ENCODE results near the gene FOXN3. TPM values are rescaled to one million over a fixed set of nuclear protein-coding genes. Genes with fewer than 3 reads are reported as not detected.

Gene FOXN3, protein sequence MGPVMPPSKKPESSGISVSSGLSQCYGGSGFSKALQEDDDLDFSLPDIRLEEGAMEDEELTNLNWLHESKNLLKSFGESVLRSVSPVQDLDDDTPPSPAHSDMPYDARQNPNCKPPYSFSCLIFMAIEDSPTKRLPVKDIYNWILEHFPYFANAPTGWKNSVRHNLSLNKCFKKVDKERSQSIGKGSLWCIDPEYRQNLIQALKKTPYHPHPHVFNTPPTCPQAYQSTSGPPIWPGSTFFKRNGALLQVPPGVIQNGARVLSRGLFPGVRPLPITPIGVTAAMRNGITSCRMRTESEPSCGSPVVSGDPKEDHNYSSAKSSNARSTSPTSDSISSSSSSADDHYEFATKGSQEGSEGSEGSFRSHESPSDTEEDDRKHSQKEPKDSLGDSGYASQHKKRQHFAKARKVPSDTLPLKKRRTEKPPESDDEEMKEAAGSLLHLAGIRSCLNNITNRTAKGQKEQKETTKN
- total RNA-seq (100 to 1,000 TPM; 116 to 146 (median 125) TPM), polyA plus RNA-seq (31.5 TPM)
- long read RNA-seq, donor 1, transcript FOXN3-201 (6 exons, 2,542 nt) = minor isoform, 8 of 223 reads
- long read RNA-seq, donor 1, transcript FOXN3-219 (5 exons, 2,421 nt) = minor isoform, 10 of 223 reads
- long read RNA-seq, donor 1, transcript FOXN3-214 (6 exons, 2,692 nt) = major isoform, 39 of 223 reads
- long read RNA-seq, donor 1, transcript FOXN3-204 (6 exons, 555 nt) = minor isoform, 7 of 223 reads
- long read RNA-seq, donor 1, partial matches to known transcripts = 9 of 223 reads
- long read RNA-seq, donor 1, other reads (novel, unspliced or antisense) = 150 of 223 reads
- long read RNA-seq, donor 2, transcript FOXN3-214 (6 exons, 2,692 nt) = major isoform, 17 of 55 reads
- long read RNA-seq, donor 2, transcript FOXN3-219 (5 exons, 2,421 nt) = minor isoform, 7 of 55 reads
- long read RNA-seq, donor 2, partial matches to known transcripts = 3 of 55 reads
- long read RNA-seq, donor 2, other reads (novel, unspliced or antisense) = 25 of 55 reads
- long read RNA-seq, donor 3, transcript FOXN3-201 (6 exons, 2,542 nt) = minor isoform, 32 of 245 reads
- long read RNA-seq, donor 3, transcript FOXN3-219 (5 exons, 2,421 nt) = major isoform, 40 of 245 reads
- long read RNA-seq, donor 3, transcript FOXN3-204 (6 exons, 555 nt) = minor isoform, 11 of 245 reads
- long read RNA-seq, donor 3, partial matches to known transcripts = 12 of 245 reads
- long read RNA-seq, donor 3, other reads (novel, unspliced or antisense) = 148 of 245 reads
- long read RNA-seq, donor 4, transcript FOXN3-214 (6 exons, 2,692 nt) = major isoform, 15 of 69 reads
- long read RNA-seq, donor 4, transcript FOXN3-201 (6 exons, 2,542 nt) = minor isoform, 6 of 69 reads
- long read RNA-seq, donor 4, transcript FOXN3-219 (5 exons, 2,421 nt) = minor isoform, 5 of 69 reads
- long read RNA-seq, donor 4, partial matches to known transcripts = 4 of 69 reads
- long read RNA-seq, donor 4, other reads (novel, unspliced or antisense) = 38 of 69 reads

GRCh38 chr14:89417091-89417464, at the start of gene FOXN3:
FOXN3 (minus strand) TSS chr14:89417233; CDS start chr14:89412476, 4,757 bp downstream.
- no peaks in the 10 kb centered on the region for H3K27me3 ChIP-seq (ENCODE audit: control insufficient read depth, insufficient read depth)
- H3K4me1 ChIP-seq (ENCODE audit: control insufficient read depth, insufficient read depth, low read length) = peaks cover 5% of the 10 kb centered on the region
- H3K9me3 ChIP-seq (ENCODE audit: control insufficient read depth, low read length) = no peaks in the 10 kb centered on the region
- 1% methylated on average over 52 of the region's 54 CpGs for WGBS
- ATAC-seq (peak; percentile 80 to 85), DNase-seq (peak; percentile 94 to 97 (median 97))
- intact Hi-C loops (cut with DNase I) = loop anchor here in 3 of 4 donors (5.0 to 10.0 kb wide), 5 partner anchors 200 to 498 kb away; no protein-coding TSS in a partner anchor
- peak within 1 kb of the TSS; percentile 97 for H3K27ac ChIP-seq (ENCODE audit: low read length)
- peak within 1 kb of the TSS; percentile 98 for H3K4me3 ChIP-seq (ENCODE audit: low read length)

GRCh38 chr14:89466484-89466883, 49.5 kb upstream of the FOXN3 start:
- peak in 1 of 2 donors; percentile 38 for ATAC-seq
- Histone ChIP-seq H3K27ac (ENCODE audit: low read length) (no peak overlapping the region), H3K4me1 (ENCODE audit: control insufficient read depth, insufficient read depth, low read length) (peaks cover 11% of the 10 kb centered on the region), H3K4me3 (ENCODE audit: low read length) (no peak overlapping the region), H3K9me3 (ENCODE audit: control insufficient read depth, low read length) (no peaks in the 10 kb centered on the region), H3K27me3 (ENCODE audit: control insufficient read depth, insufficient read depth) (no peaks in the 10 kb centered on the region)
- 77% methylated on average over 5 of the region's 5 CpGs for WGBS
- no peak for DNase-seq
- intact Hi-C loops (cut with DNase I) = no loop called here

DNA sequence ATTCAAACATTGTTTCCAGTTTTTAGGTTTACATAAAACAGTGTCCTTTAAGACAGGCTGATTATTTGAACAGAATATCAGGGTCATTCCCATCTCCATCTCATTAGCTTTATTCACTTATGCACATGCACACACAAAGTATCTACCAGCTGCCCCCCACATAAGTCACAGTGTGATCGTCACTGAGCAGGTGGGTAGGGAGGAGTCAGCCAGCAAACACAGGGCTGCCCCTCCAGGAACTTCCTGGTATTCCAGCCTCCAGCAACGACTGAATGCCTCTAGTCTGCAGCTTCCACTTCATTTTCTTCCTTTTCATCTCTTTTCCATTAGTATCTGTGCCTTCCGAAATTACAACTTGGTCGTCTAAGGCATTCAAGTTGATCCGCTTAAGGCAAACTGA, 48.8 kb upstream of the FOXN3 start:
- no peak for DNase-seq
- 80% methylated on average over 5 of the region's 5 CpGs for WGBS
- Histone ChIP-seq H3K4me1 (ENCODE audit: control insufficient read depth, insufficient read depth, low read length) (peaks cover 10% of the 10 kb centered on the region), H3K9me3 (ENCODE audit: control insufficient read depth, low read length) (no peaks in the 10 kb centered on the region), H3K27me3 (ENCODE audit: control insufficient read depth, insufficient read depth) (no peaks in the 10 kb centered on the region), H3K27ac (ENCODE audit: low read length) (no peak overlapping the region), H3K4me3 (ENCODE audit: low read length) (no peak overlapping the region)
- intact Hi-C loops (cut with DNase I) = no loop called here
- no peak for ATAC-seq

DNA sequence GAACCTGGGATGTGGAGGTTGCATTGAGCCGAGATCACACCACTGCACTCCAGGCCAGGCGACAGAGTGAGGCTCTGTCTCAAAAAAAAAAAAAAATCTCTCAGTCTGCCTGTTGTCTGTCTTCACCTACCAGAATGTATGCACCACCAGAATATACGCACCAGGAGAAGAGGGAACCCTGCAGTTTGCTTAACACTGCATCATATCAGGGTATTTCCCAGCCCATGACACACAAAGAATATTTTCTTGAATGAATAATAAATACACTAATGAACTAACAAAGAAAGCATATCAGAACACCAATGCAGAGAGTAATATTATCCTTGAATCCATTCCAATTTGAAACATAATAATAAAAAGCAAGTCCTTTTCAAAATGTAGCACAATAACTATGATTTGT, 44.2 kb upstream of the FOXN3 start:
- Histone ChIP-seq H3K9me3 (ENCODE audit: control insufficient read depth, low read length) (no peaks in the 10 kb centered on the region), H3K27me3 (ENCODE audit: control insufficient read depth, insufficient read depth) (no peaks in the 10 kb centered on the region), H3K4me1 (ENCODE audit: control insufficient read depth, insufficient read depth, low read length) (peaks cover 5% of the 10 kb centered on the region), H3K4me3 (ENCODE audit: low read length) (no peak overlapping the region), H3K27ac (ENCODE audit: low read length) (no peak overlapping the region)
- ATAC-seq (no peak), DNase-seq (no peak)
- intact Hi-C loops (cut with DNase I) = no loop called here
- WGBS = 97% methylated on average over 3 of the region's 3 CpGs

GRCh38 chr14:89458713-89459420, 41.8 kb upstream of the FOXN3 start:
- Histone ChIP-seq H3K4me3 (ENCODE audit: low read length) (no peak overlapping the region), H3K27ac (ENCODE audit: low read length) (peak overlapping the region; percentile 32), H3K9me3 (ENCODE audit: control insufficient read depth, low read length) (no peaks in the 10 kb centered on the region), H3K27me3 (ENCODE audit: control insufficient read depth, insufficient read depth) (no peaks in the 10 kb centered on the region), H3K4me1 (ENCODE audit: control insufficient read depth, insufficient read depth, low read length) (peaks cover 5% of the 10 kb centered on the region)
- DNase-seq (no peak), ATAC-seq (peak in 1 of 2 donors; percentile 26)
- WGBS = 50% methylated on average over 5 of the region's 5 CpGs
- intact Hi-C loops (cut with DNase I) = no loop called here

- Histone ChIP-seq H3K9me3 (ENCODE audit: control insufficient read depth, low read length) (no peaks in the 10 kb centered on the region), H3K4me1 (ENCODE audit: control insufficient read depth, insufficient read depth, low read length) (peaks cover 5% of the 10 kb centered on the region), H3K27ac (ENCODE audit: low read length) (no peak overlapping the region), H3K27me3 (ENCODE audit: control insufficient read depth, insufficient read depth) (no peaks in the 10 kb centered on the region), H3K4me3 (ENCODE audit: low read length) (no peak overlapping the region)
- intact Hi-C loops (cut with DNase I) = no loop called here
- no peak for ATAC-seq
- WGBS = 97% methylated on average over 5 of the region's 5 CpGs
- no peak for DNase-seq
These were observed 40.0 kb upstream of the FOXN3 start for GRCh38 chr14:89457007-89457406.

DNA sequence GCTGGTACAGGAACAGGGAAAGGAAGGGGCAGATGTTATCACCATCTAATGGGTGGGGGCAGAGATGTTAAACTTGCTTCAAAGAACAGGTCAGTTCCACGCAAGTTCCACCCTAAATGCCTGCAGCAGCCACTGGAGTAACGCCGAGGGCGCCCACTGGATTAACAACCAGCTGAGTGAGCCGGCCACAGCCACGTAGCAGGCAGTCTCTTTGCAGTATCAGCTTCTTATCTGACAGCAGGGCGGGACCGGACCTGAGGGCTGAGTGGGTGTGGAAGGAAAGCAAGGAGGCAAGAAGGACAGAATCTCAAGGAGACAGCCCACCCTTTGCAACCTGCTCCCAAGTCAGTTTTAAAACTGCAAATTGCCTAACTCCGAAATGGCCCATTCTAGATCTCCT, 38.4 kb upstream of the FOXN3 start:
- WGBS = 41% methylated on average over 9 of the region's 9 CpGs
- no peaks in the 10 kb centered on the region for H3K9me3 ChIP-seq (ENCODE audit: control insufficient read depth, low read length)
- intact Hi-C loops (cut with DNase I) = no loop called here
- ATAC-seq (peak; percentile 65 to 88), DNase-seq (peak; percentile 57 to 72 (median 67))
- H3K27ac ChIP-seq (ENCODE audit: low read length) = no peak overlapping the region
- no peak overlapping the region for H3K4me3 ChIP-seq (ENCODE audit: low read length)
- H3K4me1 ChIP-seq (ENCODE audit: control insufficient read depth, insufficient read depth, low read length) = peaks cover 5% of the 10 kb centered on the region
- H3K27me3 ChIP-seq (ENCODE audit: control insufficient read depth, insufficient read depth) = no peaks in the 10 kb centered on the region

- intact Hi-C loops (cut with DNase I) = no loop called here
- Histone ChIP-seq H3K9me3 (ENCODE audit: control insufficient read depth, low read length) (no peaks in the 10 kb centered on the region), H3K27ac (ENCODE audit: low read length) (no peak overlapping the region), H3K27me3 (ENCODE audit: control insufficient read depth, insufficient read depth) (no peaks in the 10 kb centered on the region), H3K4me3 (ENCODE audit: low read length) (no peak overlapping the region), H3K4me1 (ENCODE audit: control insufficient read depth, insufficient read depth, low read length) (peaks cover 5% of the 10 kb centered on the region)
- WGBS = 79% methylated on average over 10 of the region's 10 CpGs
- DNase-seq (no peak), ATAC-seq (no peak)
These were observed 38.0 kb upstream of the FOXN3 start for GRCh38 chr14:89454996-89455395.

- Histone ChIP-seq H3K27me3 (ENCODE audit: control insufficient read depth, insufficient read depth) (no peaks in the 10 kb centered on the region), H3K4me1 (ENCODE audit: control insufficient read depth, insufficient read depth, low read length) (no peaks in the 10 kb centered on the region), H3K27ac (ENCODE audit: low read length) (no peak overlapping the region), H3K4me3 (ENCODE audit: low read length) (no peak overlapping the region), H3K9me3 (ENCODE audit: control insufficient read depth, low read length) (no peaks in the 10 kb centered on the region)
- 93% methylated on average over 9 of the region's 9 CpGs for whole genome bisulfite sequencing
- ATAC-seq (no peak), DNase-seq (no peak)
- intact Hi-C loops (cut with DNase I) = no loop called here
These were observed 35.2 kb upstream of the FOXN3 start for GRCh38 chr14:89452281-89452680.

DNA sequence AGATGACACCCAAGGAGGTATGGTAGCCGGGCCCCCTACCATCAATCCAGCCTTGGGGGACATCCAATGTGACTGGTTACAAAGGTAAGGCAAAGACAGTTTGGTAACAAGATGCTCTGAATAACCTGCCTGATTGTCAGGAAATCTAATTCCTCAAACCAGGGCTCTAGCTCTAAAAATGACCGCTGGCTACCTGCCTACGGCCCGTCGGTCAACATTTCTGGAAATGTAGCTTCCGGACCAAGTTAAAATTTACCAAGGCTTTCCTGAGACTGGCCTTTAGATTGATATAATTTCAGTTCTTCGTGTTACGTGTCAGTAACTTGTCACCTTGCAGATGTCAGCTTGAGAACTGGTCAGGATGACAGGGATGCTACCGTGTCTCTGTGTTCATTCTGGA, 34.2 kb upstream of the FOXN3 start:
- no peak for DNase-seq
- H3K27ac ChIP-seq (ENCODE audit: low read length) = no peak overlapping the region
- no peaks in the 10 kb centered on the region for H3K27me3 ChIP-seq (ENCODE audit: control insufficient read depth, insufficient read depth)
- no peak overlapping the region for H3K4me3 ChIP-seq (ENCODE audit: low read length)
- intact Hi-C loops (cut with DNase I) = no loop called here
- H3K4me1 ChIP-seq (ENCODE audit: control insufficient read depth, insufficient read depth, low read length) = no peaks in the 10 kb centered on the region
- ATAC-seq = no peak
- 96% methylated on average over 9 of the region's 9 CpGs for WGBS
- no peaks in the 10 kb centered on the region for H3K9me3 ChIP-seq (ENCODE audit: control insufficient read depth, low read length)

Measured in right cardiac atrium (tissue), 5 donors.